DOHH2 (cell line): ENCODE measurements around the gene ANKS4B.

Experiments
- EZH2phosphoT487 ChIP-seq: fragments of 200-600 bp; sonication (generic); IDR thresholded peaks from 2 replicates; pipeline ENCODE4 v1.6.1; 2017; ENCODE audit warnings: borderline replicate concordance, mild to moderate bottlenecking, antibody characterized with exemption, low read length, moderate library complexity, mixed read lengths
- TF ChIP-seq, protein P1 (sequence below): fragments of 200-600 bp; sonication (generic); IDR thresholded peaks from one replicate; pipeline ENCODE4 v1.5.1; 2014; ENCODE audit warnings: antibody characterized with exemption, mild to moderate bottlenecking, low read depth, low read length; ENCODE audit not compliant: poor library complexity, severe bottlenecking

- TF ChIP-seq, protein P1, sequence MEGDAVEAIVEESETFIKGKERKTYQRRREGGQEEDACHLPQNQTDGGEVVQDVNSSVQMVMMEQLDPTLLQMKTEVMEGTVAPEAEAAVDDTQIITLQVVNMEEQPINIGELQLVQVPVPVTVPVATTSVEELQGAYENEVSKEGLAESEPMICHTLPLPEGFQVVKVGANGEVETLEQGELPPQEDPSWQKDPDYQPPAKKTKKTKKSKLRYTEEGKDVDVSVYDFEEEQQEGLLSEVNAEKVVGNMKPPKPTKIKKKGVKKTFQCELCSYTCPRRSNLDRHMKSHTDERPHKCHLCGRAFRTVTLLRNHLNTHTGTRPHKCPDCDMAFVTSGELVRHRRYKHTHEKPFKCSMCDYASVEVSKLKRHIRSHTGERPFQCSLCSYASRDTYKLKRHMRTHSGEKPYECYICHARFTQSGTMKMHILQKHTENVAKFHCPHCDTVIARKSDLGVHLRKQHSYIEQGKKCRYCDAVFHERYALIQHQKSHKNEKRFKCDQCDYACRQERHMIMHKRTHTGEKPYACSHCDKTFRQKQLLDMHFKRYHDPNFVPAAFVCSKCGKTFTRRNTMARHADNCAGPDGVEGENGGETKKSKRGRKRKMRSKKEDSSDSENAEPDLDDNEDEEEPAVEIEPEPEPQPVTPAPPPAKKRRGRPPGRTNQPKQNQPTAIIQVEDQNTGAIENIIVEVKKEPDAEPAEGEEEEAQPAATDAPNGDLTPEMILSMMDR, result no peak
- TF ChIP-seq EZH2phosphoT487, result no peak
Observed at GRCh38 chr16:21276090-21276489, 42.6 kb downstream of the ANKS4B start.
